SK-N-SH treated with all-trans-retinoic acid at 6 μM for 48 hours (cell line): ENCODE measurements around the gene SERPINA3.

ENCODE experiments used
- ATAC-seq: fragments of 200-7000 bp; cut with Tn5 transposase; 3 replicates; pipeline ENCODE4 v1.9.1; 2020; ENCODE audit warnings: mild to moderate bottlenecking, moderate library complexity
- ARNTL ChIP-seq: fragments of 450-650 bp; formaldehyde crosslinking; IDR thresholded peaks from 2 replicates; pipeline ENCODE4 v1.5.0; 2020; ENCODE audit warnings: low read depth, mild to moderate bottlenecking, moderate library complexity, borderline replicate concordance
- BACH2 ChIP-seq: fragments of 250-450 bp; sonication (Bioruptor Pico); IDR thresholded peaks from 2 replicates; pipeline ENCODE4 v1.9.0; 2021; ENCODE audit warnings: mild to moderate bottlenecking, borderline replicate concordance
- CSDC2 ChIP-seq: fragments of 250-450 bp; sonication (Bioruptor Pico); IDR thresholded peaks from 2 replicates; pipeline ENCODE4 v1.5.0; 2020; ENCODE audit warnings: mild to moderate bottlenecking, moderate library complexity
- ESRRG ChIP-seq: fragments of 250-450 bp; sonication (Bioruptor Pico); IDR thresholded peaks from 2 replicates; pipeline ENCODE4 v1.6.1; 2021; ENCODE audit warnings: mild to moderate bottlenecking
- GLIS3 ChIP-seq: fragments of 250-450 bp; sonication (Bioruptor Pico); IDR thresholded peaks from 2 replicates; pipeline ENCODE4 v1.5.0; 2020; ENCODE audit warnings: mild to moderate bottlenecking, moderate library complexity
- OSR1 ChIP-seq: fragments of 250-450 bp; sonication (Bioruptor Pico); IDR thresholded peaks from 2 replicates; pipeline ENCODE4 v1.8.0; 2022; ENCODE audit warnings: moderate library complexity, mild to moderate bottlenecking, inconsistent platforms
- PPARA ChIP-seq: fragments of 250-450 bp; sonication (Bioruptor Pico); IDR thresholded peaks from 2 replicates; pipeline ENCODE4 v1.5.0; 2020; ENCODE audit warnings: mild to moderate bottlenecking, borderline replicate concordance
- RARB ChIP-seq: fragments of 250-450 bp; sonication (Bioruptor Pico); IDR thresholded peaks from 2 replicates; pipeline ENCODE4 v1.8.0; 2021; ENCODE audit warnings: mild to moderate bottlenecking, moderate library complexity
- SNAI2 ChIP-seq: fragments of 250-450 bp; sonication (Bioruptor Pico); IDR thresholded peaks from 2 replicates; pipeline ENCODE4 v1.5.0; 2020; ENCODE audit warnings: mild to moderate bottlenecking, moderate library complexity
- TCF4 ChIP-seq: fragments of 250-450 bp; sonication (Bioruptor Pico); IDR thresholded peaks from 2 replicates; pipeline ENCODE4 v1.8.0; 2021; ENCODE audit warnings: mild to moderate bottlenecking, moderate library complexity, borderline replicate concordance
- TOX ChIP-seq: fragments of 250-450 bp; sonication (Bioruptor Pico); IDR thresholded peaks from 2 replicates; pipeline ENCODE4 v1.8.0; 2021; ENCODE audit warnings: mild to moderate bottlenecking, moderate library complexity, borderline replicate concordance
- ZFP3 ChIP-seq: fragments of 250-450 bp; sonication (Bioruptor Pico); IDR thresholded peaks from 2 replicates; pipeline ENCODE4 v1.5.0; 2020; ENCODE audit warnings: mild to moderate bottlenecking, moderate library complexity
- ZFP30 ChIP-seq: fragments of 450-650 bp; formaldehyde crosslinking; IDR thresholded peaks from 2 replicates; pipeline ENCODE4 v1.5.0; 2022; ENCODE audit warnings: mild to moderate bottlenecking, moderate library complexity
- ZNF565 ChIP-seq: fragments of 450-650 bp; formaldehyde crosslinking; conservative IDR thresholded peaks from 2 replicates; pipeline ENCODE4 v1.5.0; 2020; ENCODE audit warnings: low read depth, mild to moderate bottlenecking, moderate library complexity
- ZNF70 ChIP-seq: fragments of 450-650 bp; formaldehyde crosslinking; IDR thresholded peaks from 2 replicates; pipeline ENCODE4 v1.5.0; 2020; ENCODE audit warnings: mild to moderate bottlenecking, moderate library complexity
- ZNF8 ChIP-seq: fragments of 450-650 bp; formaldehyde crosslinking; IDR thresholded peaks from 2 replicates; pipeline ENCODE4 v1.5.0; 2020; ENCODE audit warnings: mild to moderate bottlenecking, moderate library complexity
- TF ChIP-seq, protein P1 (sequence below): fragments of 250-450 bp; sonication (Bioruptor Pico); IDR thresholded peaks from 2 replicates; pipeline ENCODE4 v1.5.1; 2020; ENCODE audit warnings: low read depth, mild to moderate bottlenecking, moderate library complexity
- TF ChIP-seq, protein P2 (sequence below): fragments of 250-450 bp; sonication (Bioruptor Pico); IDR thresholded peaks from 2 replicates; pipeline ENCODE4 v1.8.0; 2021; ENCODE audit warnings: low read depth, mild to moderate bottlenecking, moderate library complexity, borderline replicate concordance
- TF ChIP-seq, protein P3 (sequence below): fragments of 250-450 bp; sonication (Bioruptor Pico); IDR thresholded peaks from 2 replicates; pipeline ENCODE4 v1.8.0; 2020; ENCODE audit warnings: mild to moderate bottlenecking, moderate library complexity, borderline replicate concordance
- TF ChIP-seq, protein P4 (sequence below): fragments of 250-450 bp; sonication (Bioruptor Pico); IDR thresholded peaks from 2 replicates; pipeline ENCODE4 v1.5.0; 2020; ENCODE audit warnings: mild to moderate bottlenecking, moderate library complexity
- TF ChIP-seq, protein P5 (sequence below): fragments of 250-450 bp; sonication (Bioruptor Pico); IDR thresholded peaks from 2 replicates; pipeline ENCODE4 v1.5.1; 2021; ENCODE audit warnings: mild to moderate bottlenecking, moderate library complexity

The SERPINA3 gene

DNA sequence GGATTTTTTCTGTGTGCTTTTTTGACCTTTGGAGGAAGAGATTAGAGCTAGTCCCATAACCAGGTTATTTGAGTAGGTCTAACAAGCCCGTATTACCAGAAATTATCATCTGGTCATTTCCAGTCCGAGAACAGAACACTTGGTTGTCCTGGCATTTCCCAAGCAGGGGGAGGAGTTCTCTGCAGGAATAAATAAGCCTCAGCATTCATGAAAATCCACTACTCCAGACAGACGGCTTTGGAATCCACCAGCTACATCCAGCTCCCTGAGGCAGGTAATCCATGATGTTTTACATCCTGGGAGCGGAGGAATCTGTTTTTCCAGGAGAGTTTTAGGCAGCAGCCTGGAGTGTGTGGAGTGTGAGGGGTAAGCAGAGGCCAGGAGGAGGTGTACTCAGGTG, at the start of gene SERPINA3:
SERPINA3 (plus strand) TSS at position 218 of the 400 bp plus-strand sequence. CDS start 2,051 bp downstream, outside the sequence.
- ATAC-seq, result no peak
- no peak for TF ChIP-seq ARNTL (CRISPR knock-in tag)
- TF ChIP-seq ZFP3 (CRISPR knock-in tag), result no peak
- TF ChIP-seq ZNF8 (CRISPR knock-in tag), result no peak
- TF ChIP-seq ZFP30, result no peak
- TF ChIP-seq, protein P1, sequence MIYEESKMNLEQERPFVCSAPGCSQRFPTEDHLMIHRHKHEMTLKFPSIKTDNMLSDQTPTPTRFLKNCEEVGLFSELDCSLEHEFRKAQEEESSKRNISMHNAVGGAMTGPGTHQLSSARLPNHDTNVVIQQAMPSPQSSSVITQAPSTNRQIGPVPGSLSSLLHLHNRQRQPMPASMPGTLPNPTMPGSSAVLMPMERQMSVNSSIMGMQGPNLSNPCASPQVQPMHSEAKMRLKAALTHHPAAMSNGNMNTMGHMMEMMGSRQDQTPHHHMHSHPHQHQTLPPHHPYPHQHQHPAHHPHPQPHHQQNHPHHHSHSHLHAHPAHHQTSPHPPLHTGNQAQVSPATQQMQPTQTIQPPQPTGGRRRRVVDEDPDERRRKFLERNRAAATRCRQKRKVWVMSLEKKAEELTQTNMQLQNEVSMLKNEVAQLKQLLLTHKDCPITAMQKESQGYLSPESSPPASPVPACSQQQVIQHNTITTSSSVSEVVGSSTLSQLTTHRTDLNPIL (CRISPR knock-in tag), result no peak
- TF ChIP-seq, protein P2, sequence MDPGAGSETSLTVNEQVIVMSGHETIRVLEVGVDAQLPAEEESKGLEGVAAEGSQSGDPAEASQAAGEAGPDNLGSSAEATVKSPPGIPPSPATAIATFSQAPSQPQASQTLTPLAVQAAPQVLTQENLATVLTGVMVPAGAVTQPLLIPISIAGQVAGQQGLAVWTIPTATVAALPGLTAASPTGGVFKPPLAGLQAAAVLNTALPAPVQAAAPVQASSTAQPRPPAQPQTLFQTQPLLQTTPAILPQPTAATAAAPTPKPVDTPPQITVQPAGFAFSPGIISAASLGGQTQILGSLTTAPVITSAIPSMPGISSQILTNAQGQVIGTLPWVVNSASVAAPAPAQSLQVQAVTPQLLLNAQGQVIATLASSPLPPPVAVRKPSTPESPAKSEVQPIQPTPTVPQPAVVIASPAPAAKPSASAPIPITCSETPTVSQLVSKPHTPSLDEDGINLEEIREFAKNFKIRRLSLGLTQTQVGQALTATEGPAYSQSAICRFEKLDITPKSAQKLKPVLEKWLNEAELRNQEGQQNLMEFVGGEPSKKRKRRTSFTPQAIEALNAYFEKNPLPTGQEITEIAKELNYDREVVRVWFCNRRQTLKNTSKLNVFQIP, result no peak
- TF ChIP-seq, protein P3, sequence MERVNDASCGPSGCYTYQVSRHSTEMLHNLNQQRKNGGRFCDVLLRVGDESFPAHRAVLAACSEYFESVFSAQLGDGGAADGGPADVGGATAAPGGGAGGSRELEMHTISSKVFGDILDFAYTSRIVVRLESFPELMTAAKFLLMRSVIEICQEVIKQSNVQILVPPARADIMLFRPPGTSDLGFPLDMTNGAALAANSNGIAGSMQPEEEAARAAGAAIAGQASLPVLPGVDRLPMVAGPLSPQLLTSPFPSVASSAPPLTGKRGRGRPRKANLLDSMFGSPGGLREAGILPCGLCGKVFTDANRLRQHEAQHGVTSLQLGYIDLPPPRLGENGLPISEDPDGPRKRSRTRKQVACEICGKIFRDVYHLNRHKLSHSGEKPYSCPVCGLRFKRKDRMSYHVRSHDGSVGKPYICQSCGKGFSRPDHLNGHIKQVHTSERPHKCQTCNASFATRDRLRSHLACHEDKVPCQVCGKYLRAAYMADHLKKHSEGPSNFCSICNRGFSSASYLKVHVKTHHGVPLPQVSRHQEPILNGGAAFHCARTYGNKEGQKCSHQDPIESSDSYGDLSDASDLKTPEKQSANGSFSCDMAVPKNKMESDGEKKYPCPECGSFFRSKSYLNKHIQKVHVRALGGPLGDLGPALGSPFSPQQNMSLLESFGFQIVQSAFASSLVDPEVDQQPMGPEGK (CRISPR knock-in tag), result no peak
- TF ChIP-seq, protein P4, sequence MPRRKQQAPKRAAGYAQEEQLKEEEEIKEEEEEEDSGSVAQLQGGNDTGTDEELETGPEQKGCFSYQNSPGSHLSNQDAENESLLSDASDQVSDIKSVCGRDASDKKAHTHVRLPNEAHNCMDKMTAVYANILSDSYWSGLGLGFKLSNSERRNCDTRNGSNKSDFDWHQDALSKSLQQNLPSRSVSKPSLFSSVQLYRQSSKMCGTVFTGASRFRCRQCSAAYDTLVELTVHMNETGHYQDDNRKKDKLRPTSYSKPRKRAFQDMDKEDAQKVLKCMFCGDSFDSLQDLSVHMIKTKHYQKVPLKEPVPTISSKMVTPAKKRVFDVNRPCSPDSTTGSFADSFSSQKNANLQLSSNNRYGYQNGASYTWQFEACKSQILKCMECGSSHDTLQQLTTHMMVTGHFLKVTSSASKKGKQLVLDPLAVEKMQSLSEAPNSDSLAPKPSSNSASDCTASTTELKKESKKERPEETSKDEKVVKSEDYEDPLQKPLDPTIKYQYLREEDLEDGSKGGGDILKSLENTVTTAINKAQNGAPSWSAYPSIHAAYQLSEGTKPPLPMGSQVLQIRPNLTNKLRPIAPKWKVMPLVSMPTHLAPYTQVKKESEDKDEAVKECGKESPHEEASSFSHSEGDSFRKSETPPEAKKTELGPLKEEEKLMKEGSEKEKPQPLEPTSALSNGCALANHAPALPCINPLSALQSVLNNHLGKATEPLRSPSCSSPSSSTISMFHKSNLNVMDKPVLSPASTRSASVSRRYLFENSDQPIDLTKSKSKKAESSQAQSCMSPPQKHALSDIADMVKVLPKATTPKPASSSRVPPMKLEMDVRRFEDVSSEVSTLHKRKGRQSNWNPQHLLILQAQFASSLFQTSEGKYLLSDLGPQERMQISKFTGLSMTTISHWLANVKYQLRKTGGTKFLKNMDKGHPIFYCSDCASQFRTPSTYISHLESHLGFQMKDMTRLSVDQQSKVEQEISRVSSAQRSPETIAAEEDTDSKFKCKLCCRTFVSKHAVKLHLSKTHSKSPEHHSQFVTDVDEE (CRISPR knock-in tag), result no peak
- TF ChIP-seq OSR1 (CRISPR knock-in tag), result no peak
- no peak for TF ChIP-seq ZNF565 (CRISPR knock-in tag)
- TF ChIP-seq ZNF70, result no peak
- no peak for TF ChIP-seq TOX
- TF ChIP-seq PPARA (CRISPR knock-in tag), result no peak
- TF ChIP-seq GLIS3 (CRISPR knock-in tag), result no peak
- TF ChIP-seq RARB, result no peak
- TF ChIP-seq, protein P5, sequence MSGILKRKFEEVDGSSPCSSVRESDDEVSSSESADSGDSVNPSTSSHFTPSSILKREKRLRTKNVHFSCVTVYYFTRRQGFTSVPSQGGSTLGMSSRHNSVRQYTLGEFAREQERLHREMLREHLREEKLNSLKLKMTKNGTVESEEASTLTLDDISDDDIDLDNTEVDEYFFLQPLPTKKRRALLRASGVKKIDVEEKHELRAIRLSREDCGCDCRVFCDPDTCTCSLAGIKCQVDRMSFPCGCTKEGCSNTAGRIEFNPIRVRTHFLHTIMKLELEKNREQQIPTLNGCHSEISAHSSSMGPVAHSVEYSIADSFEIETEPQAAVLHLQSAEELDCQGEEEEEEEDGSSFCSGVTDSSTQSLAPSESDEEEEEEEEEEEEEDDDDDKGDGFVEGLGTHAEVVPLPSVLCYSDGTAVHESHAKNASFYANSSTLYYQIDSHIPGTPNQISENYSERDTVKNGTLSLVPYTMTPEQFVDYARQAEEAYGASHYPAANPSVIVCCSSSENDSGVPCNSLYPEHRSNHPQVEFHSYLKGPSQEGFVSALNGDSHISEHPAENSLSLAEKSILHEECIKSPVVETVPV, result no peak
- no peak for TF ChIP-seq ESRRG (CRISPR knock-in tag)
- no peak for TF ChIP-seq CSDC2
- TF ChIP-seq TCF4 (CRISPR knock-in tag), result no peak

DNA sequence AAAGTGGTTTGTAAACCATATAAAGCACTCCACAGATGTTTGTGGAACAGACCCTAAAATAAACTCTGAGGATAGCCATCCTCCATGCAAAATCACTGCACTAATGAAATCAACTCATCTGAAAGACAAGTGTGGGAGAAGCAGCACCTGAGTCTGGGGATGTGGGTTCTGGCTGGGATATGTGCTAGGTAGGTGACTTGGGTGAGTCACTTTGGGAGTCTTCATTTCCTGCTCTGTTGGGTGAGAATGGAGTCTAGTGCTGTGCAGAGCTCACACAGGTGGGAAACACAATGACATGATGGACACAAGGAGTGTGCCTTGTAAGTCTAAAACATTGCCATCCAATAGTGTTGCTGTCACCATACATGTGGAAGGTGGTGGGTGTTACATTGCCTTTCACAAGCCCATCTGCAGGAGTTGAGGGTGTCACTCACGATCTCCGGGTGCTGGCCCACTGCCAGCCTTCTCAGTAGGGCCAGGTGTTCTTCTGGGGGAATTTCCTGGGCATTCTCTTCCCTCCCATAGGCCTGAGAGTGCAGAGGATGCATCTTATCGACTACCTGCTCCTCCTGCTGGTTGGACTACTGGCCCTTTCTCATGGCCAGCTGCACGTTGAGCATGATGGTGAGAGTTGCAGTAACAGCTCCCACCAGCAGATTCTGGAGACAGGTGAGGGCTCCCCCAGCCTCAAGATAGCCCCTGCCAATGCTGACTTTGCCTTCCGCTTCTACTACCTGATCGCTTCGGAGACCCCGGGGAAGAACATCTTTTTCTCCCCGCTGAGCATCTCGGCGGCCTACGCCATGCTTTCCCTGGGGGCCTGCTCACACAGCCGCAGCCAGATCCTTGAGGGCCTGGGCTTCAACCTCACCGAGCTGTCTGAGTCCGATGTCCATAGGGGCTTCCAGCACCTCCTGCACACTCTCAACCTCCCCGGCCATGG, 49.0 kb upstream of the SERPINA3 start:
- TF ChIP-seq SNAI2 (CRISPR knock-in tag) (no peak), BACH2 (CRISPR knock-in tag) (no peak), TCF4 (CRISPR knock-in tag) (no peak)
- TF ChIP-seq, protein P5, result no peak
- ATAC-seq, result no peak
